Activated CD8-positive, alpha-beta memory T cell treated with anti-CD3 and anti-CD28 coated beads, Interleukin-2, amount 50 U/mL, for 1 hour (primary cell): ENCODE results near the gene FRMD4A.
"Not testable (repeated sequence)": the region's sequence is repeated elsewhere in the genome, so short reads cannot be mapped to it uniquely, and the experiment has no call there.

Experiments
- DNase-seq: peaks from one replicate; pipeline ENCODE4 v3.0.0-alpha.2; 2020; ENCODE audit errors: extremely low read depth

FRMD4A gene

DNA sequence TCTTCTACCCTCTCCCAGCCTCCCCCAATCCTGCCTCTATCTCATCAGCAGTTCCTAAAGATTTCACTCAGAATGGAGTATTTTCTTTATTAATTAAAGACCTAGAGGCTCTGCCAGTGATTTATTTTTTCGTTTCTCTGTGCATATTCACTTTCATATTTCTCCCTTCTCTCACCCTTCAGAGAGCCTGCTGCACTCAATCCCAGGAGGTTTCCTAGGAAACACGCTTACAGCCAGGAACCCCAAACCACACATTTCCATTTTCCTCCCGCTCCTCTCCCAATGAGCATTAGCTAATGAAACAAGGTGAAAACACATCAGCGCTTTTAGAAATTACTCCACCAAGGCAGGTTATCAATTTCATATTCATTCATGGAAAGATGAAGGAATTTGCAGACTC, 180.2 kb downstream of the FRMD4A start:
- DNase-seq, result no peak

DNA sequence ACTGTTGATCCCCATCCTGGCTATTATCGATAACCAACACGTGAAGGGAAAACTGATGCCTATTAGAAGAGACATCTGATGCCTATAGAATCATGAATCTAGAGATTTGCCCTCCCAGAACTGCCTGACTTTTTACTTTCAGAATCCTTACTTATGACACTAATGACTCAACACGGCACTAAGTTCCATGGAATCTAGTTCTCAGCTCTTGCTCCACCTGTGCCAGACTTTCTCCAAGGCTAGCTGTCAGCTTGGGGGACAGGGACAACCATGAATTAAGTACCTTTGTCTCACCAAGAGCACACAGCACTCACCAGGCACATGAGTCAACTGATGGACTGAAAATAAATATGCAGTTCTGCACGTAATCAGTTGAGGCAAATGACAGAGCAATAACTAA, 184.2 kb downstream of the FRMD4A start:
- DNase-seq, result no peak

DNA sequence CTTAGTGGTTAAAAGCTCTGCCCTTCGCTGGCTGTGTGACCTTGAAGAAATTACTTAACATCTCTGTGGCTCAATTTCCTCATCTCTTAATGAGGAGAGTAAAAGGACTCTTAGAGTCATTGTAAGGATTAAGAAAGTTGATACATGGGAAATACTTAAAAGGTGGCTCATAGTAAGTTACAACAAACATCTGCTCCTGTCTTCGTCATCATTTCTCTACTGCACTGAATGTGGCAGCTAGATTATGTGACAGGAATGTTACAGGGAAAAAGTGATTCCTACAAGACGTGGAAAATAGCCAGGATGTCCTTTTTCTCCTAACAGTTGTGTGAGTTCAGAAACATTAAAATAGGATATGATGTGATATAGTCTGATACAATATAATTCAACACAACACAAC, 184.7 kb downstream of the FRMD4A start:
- no peak for DNase-seq

DNA sequence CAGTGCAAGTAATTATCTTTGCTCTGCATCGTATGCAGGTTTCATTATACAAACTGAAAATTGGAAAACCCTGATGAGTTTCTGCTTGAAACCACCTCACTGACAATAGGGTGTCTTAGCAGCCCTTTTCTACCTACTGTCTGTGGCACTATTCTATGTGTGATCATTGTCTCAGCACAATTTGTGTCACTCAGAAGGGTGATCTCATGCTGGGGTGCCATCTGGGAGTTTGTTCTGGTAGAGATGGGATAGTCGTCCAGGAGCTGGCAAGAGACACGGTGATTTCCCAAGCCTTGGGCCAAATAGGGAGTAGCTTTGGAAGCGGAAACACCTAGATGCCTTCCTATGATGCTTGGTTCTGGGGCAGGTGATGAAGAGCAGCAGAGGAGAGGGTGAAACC, 186.3 kb downstream of the FRMD4A start:
- DNase-seq, result no peak

DNA sequence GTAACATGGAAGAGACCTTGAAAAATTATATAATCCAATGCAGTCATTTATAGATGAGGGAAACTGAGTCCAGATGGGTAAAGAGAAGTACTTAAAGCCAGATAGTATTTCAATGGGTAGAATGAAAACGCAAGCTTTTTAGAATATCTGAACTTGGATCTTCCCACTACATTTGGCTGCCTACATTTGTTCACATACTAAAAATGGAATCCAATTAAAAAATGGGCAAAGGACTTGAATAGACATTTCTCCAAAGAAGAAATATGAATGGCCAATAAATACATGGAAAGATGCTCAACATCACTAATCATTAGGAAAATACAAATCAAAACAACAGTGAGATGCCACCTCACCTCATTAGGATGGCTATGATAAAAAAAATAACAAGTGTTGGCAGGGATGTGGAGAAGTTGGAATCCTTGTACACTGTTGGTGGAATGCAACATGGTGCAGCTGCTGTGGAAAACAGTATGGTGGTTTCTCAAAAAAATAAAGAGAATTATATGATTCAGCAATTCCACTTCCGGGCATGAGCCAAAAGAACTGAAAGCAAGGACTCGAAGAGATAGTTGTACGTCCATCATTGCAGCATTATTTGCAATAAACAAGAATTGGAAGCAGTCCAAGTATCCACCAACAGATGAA, 188.0 kb downstream of the FRMD4A start:
- no peak for DNase-seq

DNA sequence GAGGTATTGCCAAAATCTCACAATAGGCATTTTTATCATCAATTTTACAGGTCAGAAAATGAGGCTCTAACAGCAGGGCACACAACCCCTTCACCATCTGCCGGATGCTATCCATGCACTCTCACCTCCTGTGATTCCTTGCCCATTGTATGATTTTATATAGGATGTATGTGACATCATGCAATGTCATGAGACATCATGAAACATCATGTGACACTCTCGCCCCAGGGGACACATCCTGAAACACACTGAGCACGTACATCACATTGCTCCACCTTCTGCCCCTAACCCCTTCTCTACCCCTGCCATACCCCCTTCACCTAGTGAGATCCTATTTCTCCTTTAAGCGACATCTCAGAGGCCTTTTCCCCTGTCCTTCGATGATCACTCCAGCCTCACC, 189.4 kb downstream of the FRMD4A start:
- no peak for DNase-seq

DNA sequence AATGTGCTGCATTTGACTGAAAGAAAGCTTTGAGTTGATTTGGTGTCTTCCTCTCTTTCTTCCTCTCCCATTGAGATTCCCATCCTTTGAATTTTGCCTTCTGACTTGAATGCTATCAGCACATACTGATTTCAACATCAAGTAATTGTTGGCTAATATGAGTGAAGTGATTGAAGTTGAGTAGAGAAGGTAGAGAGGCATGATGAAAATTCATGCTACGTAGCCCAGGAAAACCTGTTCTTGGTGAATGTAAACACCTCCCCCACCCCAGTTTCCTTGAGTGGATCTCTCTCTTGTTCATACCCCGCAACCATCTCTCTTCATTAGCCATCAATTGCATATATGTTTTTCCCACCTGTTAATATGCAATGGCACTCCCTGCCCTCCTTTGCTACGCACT, 193.3 kb downstream of the FRMD4A start:
- DNase-seq, result no peak

DNA sequence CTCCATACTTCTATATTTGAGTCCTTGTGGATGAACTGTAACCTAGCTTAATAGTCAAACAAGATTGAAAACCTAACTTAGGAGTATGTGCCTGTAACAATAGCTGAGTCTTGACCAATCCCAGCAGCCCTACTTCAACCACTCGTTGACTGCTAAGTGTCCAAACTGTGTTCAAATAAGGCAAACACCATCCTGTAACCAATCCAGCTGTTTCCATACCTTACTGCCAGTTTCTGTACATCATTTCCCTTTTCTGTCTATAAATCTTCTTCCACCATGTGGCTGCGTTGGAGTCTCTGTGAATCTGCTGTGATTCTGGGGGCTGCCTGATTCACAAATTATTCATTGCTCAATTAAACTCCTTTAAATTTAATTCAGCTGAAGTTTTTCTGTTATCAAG, 195.5 kb downstream of the FRMD4A start:
- DNase-seq, result not testable (repeated sequence)

DNA sequence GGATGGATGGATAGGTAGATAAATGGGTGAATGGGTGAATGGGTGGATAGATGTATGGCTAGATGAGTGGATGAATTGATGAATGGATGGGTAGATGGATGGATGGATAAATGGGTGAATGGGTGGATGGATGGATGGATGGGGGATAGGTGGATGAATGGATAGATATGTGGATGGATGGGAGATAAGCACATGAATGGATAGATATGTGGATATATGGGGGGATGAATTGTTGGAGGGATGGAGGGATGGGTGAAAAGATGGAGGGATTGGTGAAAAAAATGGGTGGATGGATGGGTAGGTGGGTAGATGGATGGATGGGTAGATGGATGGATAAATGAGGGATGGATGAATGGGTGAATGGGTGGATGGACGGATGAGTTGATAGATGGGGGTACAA, 196.4 kb downstream of the FRMD4A start:
- no peak for DNase-seq

DNA sequence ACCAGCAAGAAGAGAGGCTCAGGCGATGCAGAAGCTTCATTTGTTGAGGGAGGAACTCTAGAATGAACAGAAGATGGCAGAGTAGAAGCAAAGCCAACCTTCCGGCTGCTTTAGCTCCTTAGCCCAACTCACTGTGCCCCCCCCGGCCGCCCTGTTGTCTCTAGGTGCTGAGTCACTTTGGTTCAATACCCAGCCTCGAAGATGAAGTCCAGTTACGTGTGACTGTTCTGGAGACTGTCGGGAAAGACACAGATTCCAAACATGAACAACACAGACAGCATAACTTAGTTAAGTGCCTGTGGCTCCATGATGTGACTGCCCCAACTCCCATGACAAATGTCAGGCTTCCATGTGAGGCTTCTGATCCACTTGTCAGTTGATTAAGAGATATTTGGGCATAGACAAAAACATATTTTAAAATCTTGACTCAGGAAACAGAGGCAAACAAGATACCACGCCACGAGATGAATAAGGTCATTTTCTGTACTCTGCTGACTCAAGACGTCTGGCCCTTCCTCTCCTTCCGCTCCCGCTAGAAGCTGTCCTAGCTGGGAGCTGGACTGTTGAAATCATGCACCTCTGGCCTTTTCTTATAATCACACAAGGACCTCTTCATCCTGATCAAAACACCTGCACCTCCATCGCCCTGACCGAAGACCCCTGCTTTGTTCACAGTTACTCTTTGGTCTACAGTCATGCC, 199.3 kb downstream of the FRMD4A start:
- DNase-seq, result no peak

DNA sequence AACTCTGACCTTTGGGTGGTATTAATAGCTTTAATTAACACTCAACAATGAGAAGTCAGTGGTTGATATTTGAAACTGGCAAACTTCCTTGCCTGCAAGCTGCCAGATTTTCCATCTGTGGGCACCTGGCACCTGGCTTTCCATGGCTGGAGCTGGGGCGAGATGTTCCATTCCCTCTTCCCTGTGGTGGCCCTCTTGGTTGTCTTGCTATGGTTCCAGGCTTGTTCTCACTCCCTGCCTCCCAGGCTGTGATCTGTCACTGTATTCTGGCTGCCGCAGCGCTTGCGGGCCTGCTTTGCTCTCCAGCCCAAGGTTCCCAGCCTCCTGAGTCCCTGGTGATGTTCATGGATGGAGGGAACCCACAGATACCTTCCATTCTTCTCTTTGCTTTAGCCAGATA, 201.0 kb downstream of the FRMD4A start:
- no peak for DNase-seq

DNA sequence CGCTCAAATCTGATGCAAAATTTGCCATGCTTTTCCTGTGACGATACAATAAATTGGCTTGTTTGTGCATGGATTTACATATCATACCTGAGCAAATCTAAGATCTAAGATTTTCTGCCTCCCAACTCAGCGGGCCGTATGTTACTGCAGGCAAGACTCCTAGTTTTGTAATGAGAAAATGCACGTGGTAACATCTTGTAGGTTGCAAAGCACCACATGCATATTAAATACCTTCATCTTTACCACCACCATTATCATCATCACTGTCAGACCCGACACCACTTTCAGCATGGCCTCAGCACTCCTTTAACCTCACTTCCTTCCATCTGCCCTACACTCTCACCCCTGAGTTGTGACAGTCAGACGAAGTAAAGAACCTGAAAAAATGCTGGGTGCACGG, 202.2 kb downstream of the FRMD4A start:
- no peak for DNase-seq

DNA sequence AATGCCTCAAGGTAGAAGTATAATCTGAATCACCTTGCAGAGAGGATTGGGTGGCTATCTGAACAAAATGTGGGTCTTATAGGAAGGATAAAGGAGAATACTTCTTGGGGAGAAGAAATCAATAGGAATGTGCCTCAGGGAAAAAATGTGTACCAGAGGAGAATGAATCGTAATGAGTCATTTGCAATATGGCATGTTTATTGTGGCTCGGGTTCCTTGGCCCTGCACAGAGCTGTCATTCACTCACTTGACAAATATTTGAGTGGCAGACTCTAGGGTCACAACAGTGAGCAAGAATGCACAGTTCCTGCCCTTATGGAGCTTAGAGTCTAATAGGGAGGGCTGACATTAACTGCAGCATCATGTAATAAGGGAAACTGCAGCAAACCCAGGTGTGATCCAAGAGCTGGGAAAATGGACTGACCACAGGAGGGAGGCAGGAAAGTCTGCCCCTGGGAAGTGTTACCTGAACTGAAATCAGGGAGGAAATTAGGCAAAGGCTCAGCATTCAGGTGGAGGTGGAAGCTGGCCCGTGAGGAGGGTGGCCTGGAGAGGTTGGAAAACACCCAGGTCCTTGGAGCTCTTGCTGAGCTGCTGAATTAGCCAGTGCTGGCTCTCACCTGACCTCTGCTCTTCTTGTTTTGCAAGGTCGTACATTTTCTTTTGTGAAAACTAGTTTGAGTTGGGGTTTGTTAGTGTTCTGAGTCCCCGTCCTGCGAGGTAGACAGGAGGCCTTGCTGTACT, 203.9 kb downstream of the FRMD4A start:
- no peak for DNase-seq

DNA sequence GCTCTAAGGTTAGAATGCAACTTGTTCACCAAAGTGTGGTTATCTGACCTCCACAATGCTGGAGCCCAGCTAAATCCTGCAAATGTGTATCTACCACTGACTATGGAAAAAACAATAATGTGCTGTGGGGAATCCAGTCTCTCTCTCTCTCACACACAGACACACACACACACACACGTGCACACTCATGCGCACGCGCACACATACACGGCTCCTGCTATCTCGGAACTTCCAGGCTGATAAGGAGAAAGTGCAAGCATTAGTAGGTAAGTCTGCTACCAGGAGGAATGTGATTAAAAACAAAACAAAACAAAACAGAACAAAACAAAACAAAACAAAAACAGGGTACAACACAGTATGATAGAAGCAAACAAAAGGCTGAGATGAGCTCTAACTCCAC, 205.2 kb downstream of the FRMD4A start:
- no peak for DNase-seq

DNA sequence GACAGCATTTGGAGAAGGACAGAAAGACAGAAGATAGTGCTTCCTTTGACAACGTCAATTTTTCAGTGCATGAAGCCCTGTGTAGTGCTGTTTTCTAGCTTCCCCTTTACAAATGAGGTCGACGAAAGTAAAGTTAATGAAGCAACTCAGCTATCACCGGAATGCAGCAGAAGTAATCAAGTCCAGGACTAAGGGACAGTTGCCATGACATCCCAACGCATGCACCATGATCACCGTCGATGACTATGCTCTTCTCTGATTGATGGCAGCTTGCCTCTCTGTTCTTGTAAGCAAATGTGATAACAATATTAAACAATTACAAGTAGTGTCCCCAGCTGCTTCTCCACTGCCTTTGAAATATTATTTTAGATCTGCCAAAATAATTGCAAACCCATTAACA, 205.8 kb downstream of the FRMD4A start:
- DNase-seq, result no peak

DNA sequence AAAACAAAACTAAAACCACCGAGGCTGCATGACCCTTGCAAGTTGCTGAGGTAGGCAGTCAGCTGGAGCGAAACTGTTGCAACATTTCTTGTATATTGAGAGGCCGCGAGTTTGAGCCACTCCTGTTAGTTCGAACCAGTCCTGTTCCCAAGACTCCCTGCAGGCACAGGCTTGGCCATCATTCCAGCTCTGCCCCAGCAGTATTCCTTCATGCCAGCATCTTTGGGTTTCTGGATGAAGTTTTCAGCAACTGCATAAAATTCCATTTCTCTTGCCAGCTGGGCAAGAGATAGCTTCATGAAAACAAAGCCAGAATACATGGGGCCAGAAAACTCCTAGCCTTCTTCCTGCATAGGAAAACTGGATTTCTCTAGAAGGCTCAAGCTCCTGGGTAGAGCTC, 207.6 kb downstream of the FRMD4A start:
- DNase-seq, result no peak

DNA sequence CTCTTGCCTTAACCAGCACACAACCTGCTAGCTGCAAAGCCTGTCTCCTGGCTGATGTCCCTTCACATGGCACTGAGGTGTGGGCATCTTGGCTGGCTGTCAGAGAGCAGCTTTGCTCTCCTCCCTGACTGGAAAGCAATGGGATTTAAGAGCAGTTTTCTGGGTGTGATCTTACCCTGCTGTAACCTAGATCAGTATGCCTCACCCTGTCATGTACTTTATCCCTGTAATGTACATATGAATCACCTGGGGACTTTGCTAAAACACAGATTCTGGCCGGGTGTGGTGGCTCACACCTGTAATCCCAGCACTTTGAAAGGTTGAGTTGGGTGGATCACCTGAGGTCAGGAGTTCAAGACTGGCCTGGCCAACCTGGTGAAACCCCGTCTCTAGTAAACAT, 209.9 kb downstream of the FRMD4A start:
- no peak for DNase-seq

DNA sequence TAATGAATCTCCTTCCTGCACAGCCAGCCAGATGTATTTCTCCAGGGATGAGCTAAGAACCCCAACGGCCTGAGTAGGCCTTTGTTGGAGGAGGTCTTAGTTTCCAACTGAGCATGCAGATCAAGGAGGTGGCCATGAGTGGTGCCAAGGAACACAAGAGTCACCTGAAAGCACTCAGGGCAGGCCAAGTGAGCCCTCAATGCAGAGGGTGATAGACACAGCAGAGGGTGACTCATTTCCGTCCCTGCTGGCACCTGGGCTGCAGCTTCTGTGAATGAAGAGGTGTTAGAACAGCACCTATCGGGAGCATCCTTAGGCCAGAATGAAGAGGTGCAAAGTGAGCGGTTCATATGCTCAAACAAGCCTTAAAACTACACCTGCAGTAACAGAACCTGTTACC, 211.8 kb downstream of the FRMD4A start:
- no peak for DNase-seq

DNA sequence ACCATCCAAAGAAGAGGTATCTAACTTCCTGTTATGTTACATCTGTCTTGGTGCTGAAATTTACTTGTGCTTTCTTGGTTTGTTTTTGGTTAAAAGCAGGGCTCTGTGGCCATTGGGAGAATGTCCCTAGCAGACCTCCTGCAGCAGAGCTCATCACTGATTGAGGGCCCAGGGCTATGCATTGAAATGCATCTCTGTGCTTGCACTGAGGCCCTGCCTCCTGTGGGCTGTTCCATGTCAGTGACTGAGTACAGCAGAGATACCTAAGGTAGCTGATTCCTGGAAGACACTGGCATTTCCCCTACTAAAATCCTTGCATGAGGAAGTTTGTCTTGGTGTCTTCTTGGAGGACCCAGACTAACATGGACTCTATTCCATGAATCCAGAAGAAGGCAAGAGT, 213.9 kb downstream of the FRMD4A start:
- DNase-seq, result no peak

DNA sequence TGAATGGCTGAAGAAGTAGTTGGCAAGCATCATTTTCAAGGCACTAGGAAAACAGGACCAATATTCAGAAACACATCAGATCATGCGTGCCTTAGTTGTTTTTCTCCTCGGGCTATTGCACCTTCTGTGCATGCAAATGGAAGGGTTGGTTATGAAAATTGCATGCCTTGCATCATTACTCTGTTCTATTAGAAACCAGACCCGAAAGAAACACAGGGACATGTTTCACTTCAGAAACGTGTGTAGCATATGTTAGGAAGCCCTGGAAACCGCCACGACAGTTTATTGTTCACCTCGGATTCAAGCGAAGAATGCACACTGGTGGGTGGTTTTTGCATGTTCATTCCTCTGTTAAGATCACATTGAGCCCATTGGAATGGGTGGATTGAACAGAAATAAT, 214.7 kb downstream of the FRMD4A start:
- DNase-seq, result no peak

DNA sequence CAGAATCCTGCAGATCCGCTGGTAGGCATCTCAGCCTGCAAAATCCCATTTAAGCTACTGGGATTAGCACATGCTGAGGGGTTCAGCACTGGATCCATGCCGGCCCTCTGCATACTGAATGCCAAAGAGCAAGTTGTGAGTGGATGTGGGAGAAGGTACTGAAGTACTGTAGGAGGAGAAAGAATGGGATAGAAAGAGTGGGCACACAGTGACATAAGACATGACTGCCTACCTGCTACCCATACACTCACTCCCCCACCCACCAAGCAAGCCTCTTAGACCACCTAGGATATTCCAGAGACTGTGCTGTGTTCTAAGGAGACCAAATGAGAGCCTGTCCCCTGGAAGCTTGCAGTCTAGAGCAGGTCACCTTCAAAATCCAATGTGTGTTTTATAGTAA, 215.9 kb downstream of the FRMD4A start:
- DNase-seq, result no peak

DNA sequence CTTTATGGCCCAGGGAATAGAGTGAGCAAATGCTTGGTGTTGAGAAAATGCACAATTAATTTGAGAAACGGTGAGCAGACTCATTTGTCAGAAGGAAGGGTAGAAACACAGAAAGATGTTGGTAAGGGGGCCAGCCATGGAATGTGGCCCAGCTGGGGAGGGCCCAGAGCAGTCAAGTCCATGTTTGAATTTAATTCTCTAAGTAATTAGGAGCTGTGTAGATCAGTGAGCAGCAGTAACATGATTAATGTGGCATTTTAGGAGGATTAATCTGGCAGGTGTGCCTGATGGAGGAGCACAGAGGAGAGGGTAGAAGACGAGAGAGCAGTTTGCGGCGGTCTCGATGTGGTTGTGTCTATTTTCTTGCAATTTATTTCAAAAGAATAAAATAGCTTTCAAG, 218.7 kb downstream of the FRMD4A start:
- DNase-seq, result no peak

DNA sequence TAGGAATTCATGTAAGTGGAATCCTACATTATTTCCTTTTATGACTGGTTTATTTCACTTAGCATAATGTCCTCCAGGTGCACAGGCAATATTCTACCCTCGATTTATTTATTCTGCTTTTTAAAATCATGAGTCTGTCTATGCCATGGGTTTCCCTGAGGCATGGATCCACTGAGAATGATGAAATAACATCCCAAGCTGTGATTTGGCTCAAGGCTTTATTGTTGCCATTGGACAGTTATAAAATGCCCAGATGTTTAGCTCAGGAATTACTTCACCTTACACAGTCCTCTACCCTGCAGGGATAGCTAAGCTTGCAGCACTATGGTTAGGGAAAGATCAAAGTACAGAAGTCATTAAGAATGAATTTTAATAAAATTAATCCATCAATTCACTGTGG, 219.5 kb downstream of the FRMD4A start:
- DNase-seq, result no peak
